Fibroblast of skin of left quadriceps (primary cell): Measurements from ENCODE around the gene TTC16.
"Not testable (repeated sequence)": the region's sequence is repeated elsewhere in the genome, so short reads cannot be mapped to it uniquely, and the experiment has no call there.

Source experiments
- DNase-seq, 2 experiments: peaks; one replicate each; pipeline ENCODE4 v3.0.0-alpha.2; 2013; ENCODE audit warnings: low read depth in 2 of 2

Gene TTC16

GRCh38 chr9:127767410-127767809 lies 51.5 kb downstream of the TTC16 start:
- no peak for DNase-seq

DNA sequence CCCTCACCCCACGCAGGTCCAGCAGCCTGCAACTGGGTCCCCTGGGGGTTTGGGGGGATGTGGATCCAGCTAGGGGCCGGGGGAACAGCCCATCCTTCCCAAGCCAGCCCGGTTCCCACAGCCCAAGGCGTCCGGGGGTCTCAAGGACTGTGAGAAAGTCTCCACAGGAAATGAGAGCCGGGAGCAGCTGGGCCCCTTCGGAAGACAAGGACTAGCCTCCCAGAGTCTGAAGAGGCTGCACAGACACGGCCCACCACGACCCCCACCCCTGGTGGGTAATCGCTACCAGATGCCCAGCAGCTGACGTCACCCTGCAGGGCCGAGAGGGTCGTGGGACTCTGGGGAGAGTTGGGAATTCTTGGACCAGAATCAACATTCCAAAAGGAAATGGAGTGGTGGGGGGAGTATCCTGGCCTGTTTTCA lies 52.0 kb downstream of the TTC16 start:
- DNase-seq, result peak; percentile 57 to 61

DNA sequence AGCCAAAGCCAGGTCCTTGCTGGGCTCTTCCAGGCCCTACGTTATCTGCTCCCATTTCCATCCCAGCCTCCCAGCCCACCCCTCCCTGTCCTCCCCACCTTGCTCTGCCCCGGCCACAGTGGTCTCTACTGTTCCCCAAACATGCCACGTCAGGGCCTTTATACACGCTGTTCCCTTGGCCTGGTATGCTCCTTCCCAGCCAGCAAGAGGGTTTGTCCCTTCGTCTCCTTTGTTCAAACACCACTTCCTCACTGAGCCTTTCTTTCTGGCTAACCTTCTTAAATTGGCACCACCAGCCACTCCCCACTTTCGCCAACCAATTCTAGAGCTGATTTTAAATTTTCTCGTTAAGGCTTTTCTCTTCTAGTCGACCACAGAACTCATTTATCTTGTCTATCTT lies 52.8 kb downstream of the TTC16 start:
- no peak for DNase-seq

DNA sequence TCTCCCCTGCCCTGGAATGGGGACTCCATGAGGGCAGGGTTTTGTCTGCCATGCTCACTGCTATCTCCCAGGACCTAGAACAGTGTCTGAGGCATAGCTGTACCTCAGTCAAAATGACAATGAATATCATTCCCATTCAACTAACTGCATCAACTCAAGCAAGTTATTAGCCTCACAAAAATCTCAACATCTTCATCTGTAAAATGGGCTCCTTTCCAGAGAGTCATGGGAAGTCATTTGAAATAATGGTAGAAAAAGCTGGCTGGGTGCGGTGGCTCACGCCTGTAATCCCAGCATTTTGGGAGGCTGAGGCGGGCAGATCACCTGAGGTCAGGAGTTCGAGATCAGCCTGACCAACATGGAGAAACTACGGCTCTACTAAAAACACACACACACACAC lies 53.2 kb downstream of the TTC16 start:
- DNase-seq, result no peak

DNA sequence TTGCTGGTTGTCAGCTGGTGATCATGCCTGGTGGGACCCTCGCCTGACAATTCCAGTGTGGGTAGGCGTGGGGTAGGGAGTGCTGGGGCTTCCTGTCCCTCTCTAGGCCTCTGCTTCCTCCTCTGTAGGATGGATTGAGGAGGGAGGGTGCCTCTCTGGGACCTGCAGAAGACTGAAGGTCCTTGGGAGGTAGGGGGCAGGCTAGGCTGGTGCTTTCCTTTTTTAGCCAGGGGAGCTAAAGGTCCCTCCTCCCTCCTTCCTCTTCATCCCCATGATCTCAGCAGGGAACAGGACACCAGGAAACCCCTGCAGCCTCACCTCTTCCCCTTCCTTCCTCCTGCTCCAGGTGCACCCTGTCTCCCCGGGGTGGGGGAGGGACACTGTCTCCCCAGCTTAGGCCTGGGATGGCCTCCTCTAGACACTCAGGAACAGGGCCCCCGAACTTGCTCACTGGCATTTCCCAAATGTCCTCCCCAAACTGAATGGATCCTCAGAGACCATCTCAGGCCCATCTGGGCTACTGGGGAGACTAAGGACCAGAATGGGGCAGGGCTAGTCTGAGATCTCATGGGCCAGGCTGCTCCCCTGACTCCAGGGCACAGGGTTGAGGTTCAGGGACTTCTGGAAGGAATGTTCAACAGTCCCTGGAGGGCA lies 54.2 kb downstream of the TTC16 start:
- no peak for DNase-seq

- DNase-seq, result no peak
Observed at GRCh38 chr9:127770583-127770904, 54.7 kb downstream of the TTC16 start.

GRCh38 chr9:127770905-127771569 lies 55.2 kb downstream of the TTC16 start:
- peak; percentile 94 to 95 for DNase-seq

GRCh38 chr9:127771570-127772189 lies 55.8 kb downstream of the TTC16 start:
- DNase-seq, result no peak

GRCh38 chr9:127772603-127773002 lies 56.7 kb downstream of the TTC16 start:
- DNase-seq, result no peak

DNA sequence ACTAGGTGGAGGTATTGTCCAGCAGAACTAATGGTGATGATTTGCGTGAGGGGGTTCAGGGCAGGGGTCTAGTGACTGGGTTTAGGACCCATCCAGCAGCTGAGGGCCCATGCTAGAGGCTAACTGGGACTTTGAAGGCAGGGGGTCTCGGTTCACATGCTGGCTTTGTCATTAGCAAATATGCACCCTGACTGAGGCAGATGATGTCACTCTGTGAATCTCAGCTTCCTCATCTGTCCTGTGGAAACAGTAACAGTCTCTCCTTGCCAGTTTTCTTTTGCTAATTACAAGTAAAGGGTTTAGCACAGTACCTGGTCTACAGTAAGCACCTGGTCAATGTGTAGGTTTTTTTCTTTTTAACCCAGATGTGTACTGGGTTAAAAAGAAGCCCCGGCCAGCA lies 57.4 kb downstream of the TTC16 start:
- DNase-seq, result no peak

DNA sequence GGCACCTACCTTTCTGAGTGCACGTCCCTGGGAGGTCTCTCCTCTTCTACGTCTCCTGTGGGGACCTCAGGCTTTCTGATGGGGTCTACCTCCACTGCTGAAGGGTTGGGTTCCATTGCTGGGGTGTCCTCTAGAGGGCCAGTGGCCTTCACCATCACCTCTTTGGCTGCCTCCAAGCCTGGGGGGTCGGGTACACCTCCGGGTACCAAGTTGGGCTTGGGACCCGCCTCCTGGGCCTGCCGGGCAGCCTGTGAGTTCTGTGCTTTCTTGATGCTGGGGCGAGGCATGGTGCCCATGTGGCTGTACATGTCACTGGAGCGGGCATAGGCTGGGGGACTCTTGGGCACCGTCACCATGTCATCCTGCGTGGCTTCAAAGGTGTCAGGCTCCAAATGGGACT lies 58.1 kb downstream of the TTC16 start:
- DNase-seq, result no peak

- no peak for DNase-seq
Observed at GRCh38 chr9:127776195-127776923, 60.5 kb downstream of the TTC16 start.

DNA sequence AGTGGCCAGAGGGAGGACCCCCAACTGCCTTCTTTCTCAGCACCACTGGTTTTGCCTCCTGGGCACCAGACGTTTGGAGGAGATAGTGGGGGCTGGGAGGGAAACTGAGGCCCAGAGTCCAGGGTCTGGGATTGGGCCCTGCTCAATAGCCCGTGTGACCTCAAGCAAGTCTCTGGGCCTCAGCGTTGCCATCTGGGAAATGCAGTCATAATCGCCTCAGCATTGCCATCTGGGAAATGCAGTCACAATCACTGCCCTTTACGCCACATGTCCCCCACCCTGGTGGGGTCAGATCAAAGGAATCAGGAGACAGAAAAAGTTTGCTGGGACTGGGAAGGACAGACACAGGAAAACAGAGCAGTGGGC lies 61.0 kb downstream of the TTC16 start:
- no peak for DNase-seq

DNA sequence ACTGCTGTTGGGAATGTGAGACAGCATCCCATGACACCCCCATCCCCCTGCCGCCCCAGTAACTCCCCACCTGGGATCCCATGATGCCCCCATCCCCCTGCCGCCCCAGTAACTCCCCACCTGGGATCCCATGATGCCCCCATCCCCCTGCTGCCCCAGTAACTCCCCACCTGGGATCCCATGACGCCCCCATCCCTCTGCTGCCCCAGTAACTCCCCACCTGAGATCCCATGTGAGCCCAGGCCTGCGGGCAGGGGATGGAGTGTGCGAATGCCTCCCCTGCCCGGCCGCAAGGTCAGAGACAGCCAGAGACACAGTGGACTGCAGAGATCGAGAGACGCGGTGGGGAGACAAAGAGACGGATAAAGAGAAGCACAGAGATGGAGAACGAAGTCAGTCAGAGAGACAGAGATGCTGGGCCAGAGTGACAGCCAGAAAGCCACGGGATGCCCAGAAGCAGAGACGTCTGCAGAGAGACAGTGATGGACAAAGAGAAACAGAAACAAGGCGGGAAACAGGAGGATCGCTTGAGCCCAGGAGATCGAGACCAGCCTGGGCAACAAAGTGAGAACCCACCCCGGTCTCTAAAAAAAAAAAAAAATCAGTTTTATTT lies 61.6 kb downstream of the TTC16 start:
- DNase-seq, result no peak

GRCh38 chr9:127778280-127779135 lies 62.6 kb downstream of the TTC16 start, which contains the start of gene SH2D3C:
SH2D3C (minus strand) TSS chr9:127778666; CDS start chr9:127778627, 39 bp downstream.
- no peak for DNase-seq

DNA sequence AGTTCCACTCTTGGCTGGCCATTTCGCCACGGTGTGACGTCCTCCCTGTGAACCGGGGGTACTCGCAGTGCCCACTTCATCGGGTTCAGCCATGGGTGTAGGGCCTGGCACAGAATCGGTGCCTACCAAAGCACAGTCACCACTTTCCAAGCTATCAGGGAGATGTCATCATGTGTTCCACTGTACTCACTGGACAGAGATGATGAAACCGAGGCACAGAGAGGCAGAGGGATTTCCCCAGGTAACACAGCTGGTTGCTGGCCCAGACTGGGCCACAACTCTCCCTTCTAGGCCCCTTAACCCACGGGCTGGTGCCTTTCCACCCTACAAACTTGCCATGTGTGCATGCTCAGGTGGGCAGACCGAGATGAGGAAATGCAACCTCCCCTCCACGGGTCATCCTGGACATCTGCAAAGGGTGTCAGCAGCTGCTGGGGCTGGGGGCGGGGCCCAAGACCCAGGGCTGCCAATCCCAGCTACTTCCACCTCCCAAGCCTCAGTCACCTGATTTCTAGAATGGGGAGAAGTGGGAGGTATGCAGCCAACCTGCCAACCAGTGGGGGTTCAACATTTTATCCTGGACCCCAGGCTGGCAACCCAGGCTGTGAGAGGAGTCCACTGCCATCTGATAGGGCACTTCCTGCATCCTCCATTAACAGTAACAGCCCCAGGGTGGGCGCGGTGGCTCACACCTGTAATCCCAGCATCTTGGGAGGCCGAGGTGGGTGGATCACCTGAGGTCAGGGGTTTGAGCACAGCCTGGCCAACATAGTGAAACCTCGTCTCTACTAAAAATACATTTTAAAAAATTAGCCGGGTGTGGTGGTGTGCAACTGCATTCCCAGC lies 63.5 kb downstream of the TTC16 start:
- no peak for DNase-seq

DNA sequence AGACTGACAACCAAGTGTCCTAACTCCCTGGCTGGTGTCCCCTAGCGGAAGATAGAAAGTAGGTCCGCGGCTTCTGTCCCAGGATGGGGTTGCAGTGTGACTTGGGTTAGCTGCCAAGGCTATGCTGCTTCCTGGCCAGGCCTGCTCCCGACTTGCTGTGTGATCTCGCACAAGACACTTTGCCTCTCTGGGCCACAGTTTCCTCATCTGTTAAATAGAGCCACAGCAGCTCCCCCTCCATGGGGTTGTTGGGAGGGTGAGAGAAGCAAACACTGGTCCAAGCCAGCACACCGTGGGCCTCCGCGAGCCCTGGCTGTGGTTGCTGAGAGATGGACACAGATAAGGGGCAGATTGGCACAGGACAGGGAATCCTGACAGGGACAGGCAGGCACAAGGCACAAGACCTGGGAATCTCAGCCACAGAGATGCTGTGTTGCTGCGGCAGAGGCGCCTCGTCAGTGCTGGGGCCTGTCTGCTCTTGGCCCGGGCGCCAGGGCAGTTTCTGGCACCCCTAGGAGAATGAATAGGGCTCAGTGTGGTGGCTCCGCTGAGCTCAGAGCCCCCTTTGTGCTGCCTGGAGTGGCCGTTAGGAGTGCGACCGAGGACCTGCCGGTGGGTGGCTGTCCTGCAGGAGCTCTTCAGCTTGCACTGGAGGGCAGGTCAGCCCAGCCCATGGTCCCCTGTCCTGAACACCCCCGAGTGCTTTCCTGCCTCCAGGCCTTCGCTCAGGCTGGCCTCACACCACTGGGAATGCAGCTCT lies 64.4 kb downstream of the TTC16 start:
- DNase-seq, result no peak

DNA sequence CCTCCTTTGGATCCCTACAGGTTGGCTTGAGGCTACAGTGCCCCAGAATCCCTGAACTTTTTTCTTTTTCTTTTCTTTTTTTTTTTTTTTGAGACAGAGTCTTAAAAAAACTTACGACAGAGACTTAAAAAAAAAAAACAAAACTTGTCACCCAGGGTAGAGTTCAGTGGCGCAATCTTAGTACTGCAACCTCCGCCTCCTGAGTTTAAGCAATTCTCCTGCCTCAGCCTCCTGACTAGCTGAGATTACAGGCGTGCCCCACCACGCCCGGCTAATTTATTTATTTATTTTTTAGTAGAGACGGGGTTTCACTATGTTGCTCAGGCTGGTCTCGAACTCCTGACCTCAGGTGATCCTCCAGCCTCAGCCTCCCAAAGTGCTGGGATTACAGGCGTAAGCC lies 65.0 kb downstream of the TTC16 start:
- not testable (repeated sequence) for DNase-seq
